Activated naive CD4-positive, alpha-beta T cell treated with anti-CD3 and anti-CD28 coated beads for 36 hours (primary cell): ENCODE results near the gene ELMOD3. TPM values are rescaled to one million over a fixed set of nuclear protein-coding genes. Genes with fewer than 3 reads are reported as not detected.

Experiments used
- CTCF ChIA-PET: fragments of 350-600 bp; sonication (Branson Sonifier 250); formaldehyde crosslinking; loops from one replicate; lab custom pipeline; 2021; ENCODE audit warnings: antibody characterized with exemption; lab: Charles Lee
- DNase-seq: peaks from one replicate; pipeline ENCODE4 v3.0.0-alpha.2; 2020
- H3K27ac Mint-ChIP-seq: one replicate; pipeline ENCODE4 v1.8.0; 2021; ENCODE audit warnings: mild to moderate bottlenecking, mixed read lengths
- H3K27me3 Mint-ChIP-seq: one replicate; pipeline ENCODE4 v1.8.0; 2021; ENCODE audit warnings: low read depth, mixed read lengths
- H3K36me3 Mint-ChIP-seq: one replicate; pipeline ENCODE4 v1.8.0; 2021; ENCODE audit warnings: low read depth, mixed read lengths
- H3K4me1 Mint-ChIP-seq: one replicate; pipeline ENCODE4 v1.8.0; 2021; ENCODE audit warnings: low read depth, mixed read lengths
- H3K4me3 Mint-ChIP-seq: one replicate; pipeline ENCODE4 v1.8.0; 2021; ENCODE audit warnings: mild to moderate bottlenecking, moderate library complexity, mixed read lengths
- H3K9me3 Mint-ChIP-seq: one replicate; pipeline ENCODE4 v1.8.0; 2021; ENCODE audit warnings: mixed read lengths
- intact Hi-C: fragments of 100-400 bp; cut with micrococcal nuclease; formaldehyde crosslinking; loops from one replicate; pipeline ENCODE4 v1.15.1; 2023
- total RNA-seq, 2 experiments: library from RNA; stranded (reverse); gene quantifications; one replicate each; pipeline ENCODE4 v1.2.3, GENCODE V29; 2021

Gene ELMOD3
- total RNA-seq, 2 experiments from 2014 or later, result 14.8 to 15.4 TPM

DNA sequence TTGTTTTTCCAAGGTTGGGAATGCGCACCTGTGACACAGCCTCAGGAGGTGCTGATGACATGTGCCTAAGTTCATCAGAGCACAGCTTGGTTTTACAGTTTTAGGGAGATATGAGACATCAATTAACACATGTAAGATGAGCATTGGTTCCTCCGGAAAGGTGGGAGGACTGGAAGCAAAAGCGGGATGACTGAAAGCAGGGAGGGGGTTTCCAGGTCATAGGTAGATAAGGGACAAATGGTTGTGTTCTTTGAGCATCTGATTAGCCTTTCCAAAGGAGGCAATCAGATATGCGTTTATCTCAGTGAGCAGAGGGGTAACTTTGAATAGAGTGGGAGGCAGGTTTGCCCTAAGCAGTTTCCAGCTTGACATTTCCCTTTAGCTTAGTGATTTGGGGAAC lies 29.3 kb downstream of the ELMOD3 start:
- Mint-ChIP-seq H3K27ac (no peak overlapping the region), H3K9me3 (peaks cover 12% of the 10 kb centered on the region), H3K27me3 (no peaks in the 10 kb centered on the region), H3K4me1 (no peaks in the 10 kb centered on the region), H3K4me3 (no peak overlapping the region), H3K36me3 (peaks cover 24% of the 10 kb centered on the region)
- DNase-seq, result no peak
- CTCF ChIA-PET, result interaction anchor here (1.0 to 1.2 kb wide), 2 partner anchors 14 to 135 kb away, joined by 3 read pairs; no protein-coding TSS in a partner anchor
- intact Hi-C loops, result no loop called here

DNA sequence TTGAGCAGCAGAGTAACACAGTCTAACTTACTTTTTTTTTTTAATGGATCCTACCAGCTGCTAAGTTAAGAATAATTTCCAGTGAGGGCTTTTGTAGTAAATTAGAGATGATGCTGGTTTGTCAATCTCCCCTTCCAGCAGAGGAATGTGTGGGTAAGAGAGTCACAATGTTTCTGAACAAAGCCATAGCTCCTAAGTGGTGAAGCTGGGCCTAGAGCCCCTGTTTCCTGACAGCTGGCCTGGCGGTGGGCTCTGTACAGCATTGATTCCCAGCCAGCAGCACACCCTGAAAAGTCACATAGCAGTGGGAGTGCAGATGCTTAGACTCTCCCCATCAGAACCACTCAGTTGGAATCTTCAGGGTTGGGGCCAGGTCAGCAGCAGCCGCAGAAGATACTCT lies 31.2 kb downstream of the ELMOD3 start:
- Mint-ChIP-seq H3K4me1 (no peaks in the 10 kb centered on the region), H3K9me3 (peaks cover under 1% of the 10 kb centered on the region), H3K36me3 (peaks cover 8% of the 10 kb centered on the region), H3K27ac (no peak overlapping the region), H3K27me3 (no peaks in the 10 kb centered on the region), H3K4me3 (no peak overlapping the region)
- intact Hi-C loops, result no loop called here
- DNase-seq, result no peak
- CTCF ChIA-PET, result no interaction called here

DNA sequence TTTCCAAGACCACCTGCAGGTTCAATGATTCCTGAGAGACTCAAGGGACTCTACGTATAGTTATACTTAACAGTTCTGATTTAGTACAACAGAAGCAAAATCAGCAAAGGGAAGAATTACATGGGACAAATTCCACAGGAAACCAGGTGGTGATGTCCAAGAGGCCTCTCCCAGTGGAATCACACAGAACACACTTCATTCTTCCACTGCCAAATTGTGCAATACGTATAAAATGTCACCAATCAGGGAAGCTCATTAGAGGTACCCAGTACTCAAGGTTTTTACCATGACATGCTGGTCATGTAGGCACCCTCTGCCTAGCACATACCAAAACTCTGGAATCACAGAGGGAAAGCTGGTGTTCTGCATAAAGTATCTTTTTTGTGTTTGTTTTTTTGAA lies 33.2 kb downstream of the ELMOD3 start:
- peaks cover 5% of the 10 kb centered on the region for H3K4me1 Mint-ChIP-seq
- no peaks in the 10 kb centered on the region for H3K9me3 Mint-ChIP-seq
- no peak for DNase-seq
- CTCF ChIA-PET, result interaction anchor here (0.7 kb wide), 1 partner anchor 88 kb away, joined by 3 read pairs; no protein-coding TSS in a partner anchor
- no peak overlapping the region for H3K4me3 Mint-ChIP-seq
- peaks cover 4% of the 10 kb centered on the region for H3K36me3 Mint-ChIP-seq
- H3K27ac Mint-ChIP-seq, result no peak overlapping the region
- intact Hi-C loops, result no loop called here
- H3K27me3 Mint-ChIP-seq, result no peaks in the 10 kb centered on the region

DNA sequence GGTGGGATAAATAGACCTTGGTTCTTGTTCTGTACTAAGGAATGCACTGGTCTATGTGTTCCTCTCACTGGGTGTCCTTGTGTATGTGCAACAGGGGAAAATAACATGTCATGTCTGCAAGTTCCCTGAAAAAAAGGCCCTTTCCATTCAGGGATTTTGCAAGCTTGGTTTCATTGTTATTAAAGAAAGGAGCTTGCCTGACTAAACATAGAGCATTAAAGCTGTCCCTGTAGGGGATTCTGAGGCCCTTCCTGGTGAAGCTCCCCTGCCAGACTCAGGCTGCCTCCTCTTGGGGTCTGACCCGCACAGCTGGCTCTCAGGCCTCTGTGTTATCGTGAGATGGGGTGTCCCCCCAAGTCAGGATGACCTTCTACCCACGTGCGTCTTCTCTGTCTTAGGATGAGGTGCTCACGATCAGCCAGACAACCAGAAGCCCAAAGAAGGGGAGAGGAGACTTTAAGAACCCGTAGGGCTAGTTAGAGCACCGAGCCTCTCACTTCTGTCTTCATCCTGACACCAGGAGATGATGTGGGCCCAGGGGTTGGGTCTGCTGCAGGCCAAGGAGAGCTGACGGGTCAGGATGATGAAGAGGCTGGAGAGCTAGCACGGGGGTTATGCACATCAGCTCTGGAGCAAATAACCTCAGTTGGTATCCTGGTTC lies 34.4 kb downstream of the ELMOD3 start:
- no peak for DNase-seq
- CTCF ChIA-PET, result interaction anchor here (0.5 to 7.0 kb wide), 5 partner anchors 32 to 241 kb away, joined by 3 to 78 read pairs (median 4); no protein-coding TSS in a partner anchor
- Mint-ChIP-seq H3K27ac (no peak overlapping the region), H3K9me3 (no peaks in the 10 kb centered on the region), H3K36me3 (peaks cover 4% of the 10 kb centered on the region), H3K27me3 (no peaks in the 10 kb centered on the region), H3K4me3 (no peak overlapping the region), H3K4me1 (peaks cover 5% of the 10 kb centered on the region)
- intact Hi-C loops, result no loop called here

DNA sequence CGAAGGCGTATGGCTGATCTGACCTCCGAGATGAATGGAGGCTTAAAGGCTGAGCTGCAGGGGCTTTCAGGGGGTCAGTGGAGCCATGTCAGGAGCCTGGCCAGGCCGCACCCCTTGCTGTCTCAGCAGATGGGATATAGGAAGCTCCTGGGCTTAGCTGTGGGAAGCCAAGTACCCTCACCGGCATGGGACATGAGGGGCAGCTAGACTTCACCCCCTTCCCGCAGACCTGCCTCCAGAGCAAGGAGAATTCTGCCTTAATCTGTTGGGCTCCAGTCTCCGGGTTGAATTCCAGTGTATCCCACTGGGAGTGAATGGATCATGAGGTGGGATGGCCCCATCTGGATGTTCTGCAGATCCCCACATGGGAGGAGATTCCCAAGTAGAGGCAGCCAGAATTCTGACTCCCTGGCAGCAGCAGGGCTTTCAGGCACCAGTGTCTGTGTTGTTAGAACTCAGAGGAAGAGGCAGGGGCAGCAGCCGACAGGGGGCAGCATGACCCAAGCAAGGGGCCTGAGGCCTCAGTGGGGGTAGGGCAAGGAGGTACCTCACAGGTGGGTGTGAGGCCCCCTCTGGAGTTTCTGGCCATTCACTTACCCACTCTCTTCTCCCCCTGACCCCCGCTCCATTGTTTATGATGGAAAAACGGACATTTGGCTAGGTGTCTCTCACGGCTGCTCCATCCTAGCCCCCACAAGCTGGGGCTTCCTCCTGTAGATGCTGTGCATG lies 36.5 kb downstream of the ELMOD3 start:
- H3K4me1 Mint-ChIP-seq, result peaks cover 5% of the 10 kb centered on the region
- H3K9me3 Mint-ChIP-seq, result no peaks in the 10 kb centered on the region
- intact Hi-C loops, result loop anchor here (1.0 to 5.0 kb wide), 3 partner anchors 29 to 316 kb away; no protein-coding TSS in a partner anchor
- CTCF ChIA-PET, result interaction anchor here (0.7 to 7.0 kb wide), 8 partner anchors 16 to 169 kb away, joined by 3 to 78 read pairs (median 4); no protein-coding TSS in a partner anchor
- peaks cover 2% of the 10 kb centered on the region for H3K36me3 Mint-ChIP-seq
- H3K27ac Mint-ChIP-seq, result no peak overlapping the region
- no peak overlapping the region for H3K4me3 Mint-ChIP-seq
- H3K27me3 Mint-ChIP-seq, result no peaks in the 10 kb centered on the region
- peak; percentile 79 for DNase-seq

DNA sequence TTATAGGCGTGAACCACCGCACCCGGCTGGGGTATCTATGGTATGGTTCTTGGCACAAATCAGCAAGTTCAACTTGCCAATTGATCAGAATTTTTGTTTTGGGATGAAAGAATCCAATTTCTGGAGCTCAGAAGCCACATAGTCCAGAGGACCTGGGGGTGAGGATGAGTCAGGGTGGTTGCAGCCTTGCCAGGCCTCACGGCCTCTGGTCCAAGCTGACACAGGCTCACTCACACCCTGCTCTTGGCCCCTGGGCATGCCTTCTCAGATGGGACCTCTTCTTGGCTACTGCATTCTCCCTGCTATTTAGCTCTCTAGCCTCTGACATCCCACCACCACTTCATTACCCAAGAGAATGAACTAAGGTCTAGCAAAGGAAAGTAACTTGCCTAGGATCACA lies 39.3 kb downstream of the ELMOD3 start:
- no peaks in the 10 kb centered on the region for H3K9me3 Mint-ChIP-seq
- peaks cover 2% of the 10 kb centered on the region for H3K36me3 Mint-ChIP-seq
- H3K27ac Mint-ChIP-seq, result no peak overlapping the region
- no peak for DNase-seq
- no peak overlapping the region for H3K4me3 Mint-ChIP-seq
- peaks cover 5% of the 10 kb centered on the region for H3K4me1 Mint-ChIP-seq
- H3K27me3 Mint-ChIP-seq, result no peaks in the 10 kb centered on the region
- intact Hi-C loops, result loop anchor here (5.0 kb wide), 1 partner anchor 313 kb away; no protein-coding TSS in a partner anchor
- CTCF ChIA-PET, result interaction anchor here (1.0 to 7.0 kb wide), 2 partner anchors 93 to 156 kb away, joined by 4 to 78 read pairs; no protein-coding TSS in a partner anchor

DNA sequence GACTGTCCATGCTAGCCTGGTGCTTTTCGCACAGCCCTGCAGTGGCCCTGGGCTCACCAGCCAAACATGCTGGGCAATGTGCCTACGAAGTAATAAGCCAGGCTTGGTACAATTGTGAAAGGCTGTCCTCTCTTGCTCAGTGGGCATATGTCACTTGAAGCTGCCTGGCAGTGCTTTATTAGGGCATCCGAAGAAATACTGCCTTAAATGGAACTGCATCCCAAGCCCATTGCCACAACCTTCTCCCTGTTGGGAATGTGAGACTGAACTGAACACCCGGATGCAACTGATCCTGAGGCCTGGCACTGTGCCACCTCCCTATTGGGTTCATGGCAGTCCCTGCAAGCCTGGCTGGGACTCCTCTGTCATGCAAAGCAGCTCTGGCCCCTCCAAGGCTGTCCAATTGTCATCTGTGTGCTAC lies 39.7 kb downstream of the ELMOD3 start:
- no peak overlapping the region for H3K27ac Mint-ChIP-seq
- H3K36me3 Mint-ChIP-seq, result peaks cover 2% of the 10 kb centered on the region
- H3K4me1 Mint-ChIP-seq, result peaks cover 5% of the 10 kb centered on the region
- CTCF ChIA-PET, result interaction anchor here (7.0 kb wide), 1 partner anchor 156 kb away, joined by 78 read pairs; no protein-coding TSS in a partner anchor
- H3K27me3 Mint-ChIP-seq, result no peaks in the 10 kb centered on the region
- no peaks in the 10 kb centered on the region for H3K9me3 Mint-ChIP-seq
- intact Hi-C loops, result loop anchor here (5.0 kb wide), 1 partner anchor 313 kb away; no protein-coding TSS in a partner anchor
- H3K4me3 Mint-ChIP-seq, result no peak overlapping the region
- DNase-seq, result no peak

DNA sequence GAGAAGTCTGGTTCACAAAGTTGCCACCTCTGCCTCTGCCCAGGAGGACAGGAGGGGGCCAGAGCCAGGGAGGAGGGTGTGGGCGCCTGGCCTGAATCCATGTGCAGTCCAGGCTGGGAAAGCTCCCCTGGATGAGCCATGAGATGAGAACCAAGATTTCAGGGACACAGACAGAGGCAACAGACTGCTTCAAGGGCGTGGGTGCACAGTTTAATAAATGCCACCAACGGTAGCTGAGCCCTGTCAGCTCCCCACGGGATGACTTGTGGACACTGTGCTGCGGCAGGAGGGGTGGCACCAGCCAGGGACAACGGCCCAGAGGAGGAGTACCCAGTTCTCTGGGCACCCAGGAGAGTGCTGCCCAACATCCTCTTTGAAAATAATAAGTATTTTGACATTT lies 40.4 kb downstream of the ELMOD3 start:
- Mint-ChIP-seq H3K4me1 (peaks cover 5% of the 10 kb centered on the region), H3K9me3 (no peaks in the 10 kb centered on the region), H3K27ac (no peak overlapping the region), H3K27me3 (no peaks in the 10 kb centered on the region), H3K4me3 (no peak overlapping the region), H3K36me3 (peaks cover 2% of the 10 kb centered on the region)
- CTCF ChIA-PET, result interaction anchor here (7.0 kb wide), 1 partner anchor 155 kb away, joined by 78 read pairs; no protein-coding TSS in a partner anchor
- no peak for DNase-seq
- intact Hi-C loops, result loop anchor here (5.0 kb wide), 1 partner anchor 312 kb away; no protein-coding TSS in a partner anchor

DNA sequence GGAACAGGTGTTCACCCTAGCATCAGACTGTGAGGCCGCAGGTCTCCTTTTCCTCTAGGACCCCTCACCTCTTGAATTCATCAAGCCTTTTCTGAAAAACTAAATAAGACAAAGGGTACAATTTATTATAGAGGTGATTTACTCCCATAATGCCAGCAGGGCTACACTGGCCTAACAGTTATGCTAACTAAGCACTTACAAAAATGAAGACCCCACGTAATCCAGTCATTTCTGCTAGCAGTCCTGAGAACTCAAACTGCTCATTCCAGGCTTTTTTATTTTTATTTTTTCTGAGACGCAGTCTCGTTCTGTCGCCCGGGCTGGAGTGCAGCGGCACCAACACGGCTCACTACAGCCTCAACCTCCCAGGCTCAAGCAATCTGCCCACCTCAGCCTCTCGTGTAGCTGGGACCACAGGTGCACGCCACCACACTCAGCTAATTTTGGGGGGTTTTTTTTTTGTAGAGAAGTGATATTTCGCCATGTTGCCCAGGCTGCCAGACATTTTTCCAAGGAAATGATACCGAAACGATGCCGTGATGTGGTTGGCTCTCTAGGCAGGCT lies 41.4 kb downstream of the ELMOD3 start:
- no peak overlapping the region for H3K4me3 Mint-ChIP-seq
- no peak for DNase-seq
- intact Hi-C loops, result no loop called here
- CTCF ChIA-PET, result interaction anchor here (7.0 kb wide), 1 partner anchor 154 kb away, joined by 78 read pairs; no protein-coding TSS in a partner anchor
- H3K27me3 Mint-ChIP-seq, result no peaks in the 10 kb centered on the region
- peaks cover 5% of the 10 kb centered on the region for H3K4me1 Mint-ChIP-seq
- H3K9me3 Mint-ChIP-seq, result no peaks in the 10 kb centered on the region
- no peaks in the 10 kb centered on the region for H3K36me3 Mint-ChIP-seq
- H3K27ac Mint-ChIP-seq, result no peak overlapping the region

DNA sequence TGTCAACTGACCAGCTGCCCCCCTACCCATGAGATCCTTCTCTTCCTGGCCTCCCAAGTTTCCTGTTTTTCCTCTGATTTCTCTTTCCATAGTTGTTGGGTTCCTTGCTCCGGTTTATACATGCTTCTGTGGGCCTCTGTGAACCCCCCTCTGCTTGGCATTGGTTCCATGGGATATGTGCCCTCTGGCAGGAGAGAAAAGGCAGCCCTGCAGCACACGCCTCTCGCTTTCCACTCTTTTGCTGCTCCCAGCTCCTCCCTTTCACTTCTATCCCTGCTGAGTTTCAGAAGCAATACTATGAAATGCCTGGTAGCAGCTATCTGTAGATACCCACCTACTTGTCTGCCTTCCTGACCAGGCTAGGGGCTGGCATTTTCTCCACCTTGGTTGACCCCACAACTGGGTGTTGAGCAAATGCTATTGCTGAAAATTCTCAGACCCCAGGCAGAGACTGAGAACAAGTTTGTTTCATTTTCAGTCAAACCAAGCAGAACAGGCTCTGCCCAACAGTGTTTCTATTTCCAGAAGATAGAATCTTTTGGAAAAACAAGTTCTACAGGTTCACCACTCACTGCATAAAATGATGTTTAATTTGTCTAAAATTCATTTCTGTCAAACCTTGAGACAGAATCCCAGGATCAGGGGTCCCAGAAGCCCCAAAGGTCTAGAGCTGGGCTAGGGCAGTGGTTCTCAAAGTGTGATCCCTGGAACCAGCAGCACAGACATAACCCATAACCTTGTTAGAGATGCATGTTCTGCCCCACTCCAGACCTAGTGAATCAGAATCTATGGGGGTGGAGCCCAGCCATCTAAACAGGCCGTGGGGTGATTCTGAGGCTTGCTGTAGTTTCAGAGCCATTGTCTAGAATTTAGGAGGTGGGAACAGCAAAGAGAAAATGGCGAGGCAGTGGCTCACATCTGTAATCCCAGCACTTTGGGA lies 42.2 kb downstream of the ELMOD3 start:
- no peak overlapping the region for H3K27ac Mint-ChIP-seq
- CTCF ChIA-PET, result no interaction called here
- H3K36me3 Mint-ChIP-seq, result no peaks in the 10 kb centered on the region
- peaks cover 5% of the 10 kb centered on the region for H3K4me1 Mint-ChIP-seq
- no peak for DNase-seq
- no peaks in the 10 kb centered on the region for H3K9me3 Mint-ChIP-seq
- intact Hi-C loops, result no loop called here
- no peaks in the 10 kb centered on the region for H3K27me3 Mint-ChIP-seq
- no peak overlapping the region for H3K4me3 Mint-ChIP-seq

DNA sequence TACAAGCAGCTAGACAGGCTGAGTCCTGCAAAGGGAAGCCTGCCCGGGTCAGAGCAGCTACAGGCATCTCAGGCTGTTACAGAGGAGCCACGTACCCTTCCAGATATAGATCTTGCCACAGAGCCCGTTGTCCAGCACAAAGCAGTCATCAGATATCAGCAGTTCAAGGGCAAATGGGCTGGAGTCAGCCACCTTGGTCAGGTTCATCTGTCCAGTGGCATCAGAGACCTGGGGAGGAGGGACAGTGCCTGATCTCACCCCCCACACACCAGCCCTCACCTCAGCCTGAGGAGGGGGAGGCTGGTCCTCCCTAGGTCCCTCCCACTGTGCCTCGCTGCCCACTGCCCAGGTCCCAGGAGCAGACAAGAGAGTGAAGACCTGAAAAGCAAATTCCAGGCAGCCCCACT lies 43.4 kb downstream of the ELMOD3 start:
- no peaks in the 10 kb centered on the region for H3K4me1 Mint-ChIP-seq
- no peak overlapping the region for H3K4me3 Mint-ChIP-seq
- DNase-seq, result no peak
- no peaks in the 10 kb centered on the region for H3K27me3 Mint-ChIP-seq
- H3K27ac Mint-ChIP-seq, result no peak overlapping the region
- H3K36me3 Mint-ChIP-seq, result no peaks in the 10 kb centered on the region
- H3K9me3 Mint-ChIP-seq, result peaks cover under 1% of the 10 kb centered on the region
- intact Hi-C loops, result no loop called here
- CTCF ChIA-PET, result interaction anchor here (0.7 kb wide), 1 partner anchor 154 kb away, joined by 3 read pairs; no protein-coding TSS in a partner anchor
